Measurements from ENCODE around the gene HRH3.

DNA sequence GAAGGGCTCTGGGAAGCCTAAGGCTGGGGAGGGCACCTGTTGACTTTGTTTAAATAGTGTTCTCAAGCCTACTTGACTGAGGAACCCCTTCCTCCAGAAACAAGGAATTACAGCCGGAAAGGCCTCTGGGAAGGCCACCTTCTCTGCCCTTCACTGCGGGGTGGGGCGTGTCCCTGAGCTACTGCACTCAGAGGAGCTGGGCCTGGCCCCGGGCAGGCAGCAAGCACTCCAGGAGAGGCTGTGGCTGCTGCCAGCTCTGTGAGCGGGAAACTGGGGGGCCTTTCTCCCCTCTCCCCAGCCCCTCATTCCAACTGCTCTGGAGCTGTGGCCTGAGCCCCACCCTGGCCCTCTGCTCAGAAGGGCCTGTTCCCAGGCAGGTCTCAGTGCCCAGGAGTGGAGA is 14.3 kb upstream of the HRH3 start:
- no peak for TF ChIP-seq CTCF (IDR thresholded peaks at IDR 0.05)
- TF ChIP-seq EZH2 (IDR thresholded peaks at IDR 0.05; ENCODE audit: borderline replicate concordance, insufficient read depth, low read depth, low read length, poor library complexity, severe bottlenecking), result no peak

Data from B cell (primary cell).